HG02642 (cell line): ENCODE measurements around the gene EMX2.
"Not testable (repeated sequence)": the region's sequence is repeated elsewhere in the genome, so short reads cannot be mapped to it uniquely, and the experiment has no call there.

Experiments
- ATAC-seq: cut with Tn5 transposase; IDR thresholded peaks from one replicate; pipeline ENCODE4 v1.9.1; 2021; ENCODE audit warnings: mild to moderate bottlenecking; ENCODE audit not compliant: unreplicated experiment, poor library complexity

The EMX2 gene

GRCh38 chr10:117542706-117543224, at the start of gene EMX2:
Gene EMX2, plus strand, starts transcription at chr10:117542746. Its CDS starts 522 bp downstream, at chr10:117543268.
- no peak for ATAC-seq

GRCh38 chr10:117496031-117496430, 46.5 kb upstream of the EMX2 start:
- no peak for ATAC-seq

GRCh38 chr10:117496616-117497028, 45.9 kb upstream of the EMX2 start:
- peak; percentile 90 for ATAC-seq

GRCh38 chr10:117497736-117498135, 44.8 kb upstream of the EMX2 start:
- ATAC-seq = no peak

- no peak for ATAC-seq
Observed at GRCh38 chr10:117499248-117500105, 43.1 kb upstream of the EMX2 start.

GRCh38 chr10:117500456-117500855, 42.1 kb upstream of the EMX2 start:
- ATAC-seq = no peak

GRCh38 chr10:117501460-117502035, 41.0 kb upstream of the EMX2 start:
- ATAC-seq = no peak

- ATAC-seq = peak; percentile 23
Observed at GRCh38 chr10:117502421-117503243, 39.9 kb upstream of the EMX2 start.

GRCh38 chr10:117503244-117504205, 39.0 kb upstream of the EMX2 start:
- ATAC-seq = peak; percentile 83

GRCh38 chr10:117504562-117504961, 38.0 kb upstream of the EMX2 start:
- ATAC-seq = no peak

GRCh38 chr10:117507081-117507480, 35.5 kb upstream of the EMX2 start:
- not testable (repeated sequence) for ATAC-seq

GRCh38 chr10:117509573-117509972, 33.0 kb upstream of the EMX2 start:
- ATAC-seq = no peak

- ATAC-seq = no peak
Observed at GRCh38 chr10:117511601-117512390, 30.8 kb upstream of the EMX2 start.

- no peak for ATAC-seq
Observed at GRCh38 chr10:117514971-117515370, 27.6 kb upstream of the EMX2 start.

GRCh38 chr10:117516681-117517080, 25.9 kb upstream of the EMX2 start:
- no peak for ATAC-seq

- ATAC-seq = no peak
Observed at GRCh38 chr10:117518246-117518645, 24.3 kb upstream of the EMX2 start.

GRCh38 chr10:117519286-117519685, 23.3 kb upstream of the EMX2 start:
- no peak for ATAC-seq

- no peak for ATAC-seq
Observed at GRCh38 chr10:117519879-117520278, 22.7 kb upstream of the EMX2 start.

- ATAC-seq = no peak
Observed at GRCh38 chr10:117530791-117531190, 11.8 kb upstream of the EMX2 start.
